Subcutaneous abdominal adipose tissue (tissue), 5 donors: ENCODE data around the gene ASF1A.

Experiments used
- H3K27ac ChIP-seq: one replicate; pipeline ENCODE4 v1.7.0; 2013; ENCODE audit warnings: low read depth, mild to moderate bottlenecking, inconsistent platforms, low read length, moderate library complexity
- H3K27me3 ChIP-seq, 5 donors: one replicate each; pipeline ENCODE4 v1.7.0; 2013; ENCODE audit warnings: low read length in 5 of 5, inconsistent platforms in 1 of 5; ENCODE audit not compliant: control insufficient read depth in 5 of 5, insufficient read depth in 4 of 5
- H3K36me3 ChIP-seq, 5 donors: one replicate each; pipeline ENCODE4 v1.7.0; 2013; ENCODE audit warnings: low read length in 5 of 5; ENCODE audit not compliant: control insufficient read depth in 5 of 5, insufficient read depth in 5 of 5
- H3K4me1 ChIP-seq, 5 donors: one replicate each; pipeline ENCODE4 v1.7.0; 2013; ENCODE audit warnings: low read length in 5 of 5, mild to moderate bottlenecking in 3 of 5, moderate library complexity in 1 of 5; ENCODE audit not compliant: control insufficient read depth in 5 of 5, insufficient read depth in 5 of 5
- H3K4me3 ChIP-seq, 5 donors: one replicate each; pipeline ENCODE4 v1.7.0; 2013; ENCODE audit warnings: low read length in 5 of 5, low read depth in 1 of 5
- H3K9ac ChIP-seq, 5 donors: one replicate each; pipeline ENCODE4 v1.7.0; 2013; ENCODE audit warnings: low read length in 5 of 5, mild to moderate bottlenecking in 4 of 5, moderate library complexity in 3 of 5
- H3K9me3 ChIP-seq, 5 donors: one replicate each; pipeline ENCODE4 v1.7.0; 2013; ENCODE audit warnings: low read length in 5 of 5; ENCODE audit not compliant: control insufficient read depth in 5 of 5
- donor health status: healthy.
- donor health status: healthy.
- donor health status: healthy.
- donor health status: healthy.
- donor health status: healthy.

The ASF1A gene

GRCh38 chr6:118952683-118953082 lies 58.7 kb downstream of the ASF1A start:
- Histone ChIP-seq H3K27me3 (no peaks in the 10 kb centered on the region), H3K27ac (no peak overlapping the region), H3K9me3 (no peaks in the 10 kb centered on the region), H3K4me3 (no peak overlapping the region), H3K36me3 (peaks cover 0 to 2% (median 0%) of the 10 kb centered on the region in 5 donors), H3K9ac (no peak overlapping the region), H3K4me1 (no peaks in the 10 kb centered on the region)

GRCh38 chr6:118953391-118953790 lies 59.4 kb downstream of the ASF1A start:
- H3K4me1 ChIP-seq = no peaks in the 10 kb centered on the region
- peaks cover 0 to 2% (median 0%) of the 10 kb centered on the region in 5 donors for H3K36me3 ChIP-seq
- H3K4me3 ChIP-seq = no peak overlapping the region
- no peaks in the 10 kb centered on the region for H3K27me3 ChIP-seq
- H3K27ac ChIP-seq = no peak overlapping the region
- H3K9me3 ChIP-seq = no peaks in the 10 kb centered on the region
- H3K9ac ChIP-seq = no peak overlapping the region
